CD14-positive monocyte (primary cell): ENCODE results near the gene BIK. TPM values are rescaled to one million over a fixed set of nuclear protein-coding genes. Genes with fewer than 3 reads are reported as not detected.
A peak's percentile ranks its signal among the peaks of the same experiment; 100 is the strongest.

Experiments
- DNase-seq, 3 donors: peaks; one replicate each; pipeline ENCODE4 v3.0.0-alpha.2; 2011 to 2022
- H2AFZ ChIP-seq: 2 replicates; pipeline ENCODE4 v1.6.0; 2012; ENCODE audit warnings: mild to moderate bottlenecking, low read depth, low read length, inconsistent platforms; ENCODE audit not compliant: insufficient read depth, poor library complexity, severe bottlenecking
- H3K27ac ChIP-seq, 2 donors: 1 replicate in 1 of 2; 2 replicates in 1 of 2; pipeline ENCODE4 v1.5.1; 2012 to 2013; ENCODE audit warnings: low read length in 2 of 2, control low read depth in 1 of 2, inconsistent platforms in 1 of 2, low read depth in 1 of 2, mild to moderate bottlenecking in 1 of 2
- H3K27me3 ChIP-seq, 2 donors: one replicate each; pipeline versions ENCODE4 v1.6.0 to v1.6.1; 2011 to 2013; ENCODE audit warnings: low read length in 2 of 2; ENCODE audit not compliant: control insufficient read depth in 2 of 2, insufficient read depth in 2 of 2
- H3K36me3 ChIP-seq, 2 donors: replicated peaks in 1 of 2; 1 replicate in 1 of 2; 2 replicates in 1 of 2; pipeline versions ENCODE4 v1.5.1 to v1.6.1; 2012 to 2013; ENCODE audit warnings: low read length in 2 of 2, control low read depth in 1 of 2, inconsistent platforms in 1 of 2, mild to moderate bottlenecking in 1 of 2; ENCODE audit not compliant: insufficient read depth in 2 of 2, control insufficient read depth in 1 of 2
- H3K4me1 ChIP-seq, 2 donors: 1 replicate in 1 of 2; 2 replicates in 1 of 2; pipeline versions ENCODE4 v1.5.1 to v1.6.1; 2012 to 2013; ENCODE audit warnings: low read length in 2 of 2, control low read depth in 1 of 2, inconsistent platforms in 1 of 2, mild to moderate bottlenecking in 1 of 2, moderate library complexity in 1 of 2; ENCODE audit not compliant: insufficient read depth in 2 of 2, control insufficient read depth in 1 of 2
- H3K4me2 ChIP-seq: replicated peaks from 2 replicates; pipeline ENCODE3; 2012; ENCODE audit warnings: low read length, moderate library complexity, mild to moderate bottlenecking; ENCODE audit not compliant: poor library complexity, severe bottlenecking; ENCODE audit errors: extremely low read depth
- H3K4me3 ChIP-seq, 3 experiments: fragments of 200-600 bp in 1 of 3; sonication (generic) in 1 of 3; replicated peaks in 1 of 3; 1 replicate in 2 of 3; 2 replicates in 1 of 3; pipeline ENCODE4 v1.5.1; 2011 to 2013; ENCODE audit warnings: low read length in 3 of 3, mild to moderate bottlenecking in 3 of 3, control low read depth in 2 of 3, low read depth in 2 of 3, inconsistent platforms in 1 of 3, moderate library complexity in 1 of 3
- H3K79me2 ChIP-seq: 2 replicates; pipeline ENCODE4 v1.6.0; 2012; ENCODE audit warnings: mild to moderate bottlenecking, control low read depth, inconsistent platforms, low read length, moderate library complexity; ENCODE audit not compliant: insufficient read depth
- H3K9ac ChIP-seq: 2 replicates; pipeline ENCODE4 v1.6.0; 2017; ENCODE audit warnings: low read length, mild to moderate bottlenecking; ENCODE audit not compliant: insufficient read depth, poor library complexity, severe bottlenecking
- H3K9me3 ChIP-seq, 2 donors: replicated peaks in 1 of 2; 1 replicate in 1 of 2; 2 replicates in 1 of 2; pipeline versions ENCODE4 v1.5.1 to v1.6.1; 2012 to 2013; ENCODE audit warnings: low read length in 2 of 2, control low read depth in 1 of 2; ENCODE audit not compliant: control insufficient read depth in 1 of 2, insufficient read depth in 1 of 2
- H4K20me1 ChIP-seq: 2 replicates; pipeline ENCODE4 v1.6.0; 2012; ENCODE audit warnings: mild to moderate bottlenecking, low read length, control low read depth, moderate library complexity; ENCODE audit not compliant: insufficient read depth
- H3K27ac Mint-ChIP-seq, 7 donors: one replicate each; pipeline ENCODE4 v1.8.0; 2020; ENCODE audit warnings: mild to moderate bottlenecking in 7 of 7, mixed read lengths in 7 of 7, moderate library complexity in 6 of 7, inconsistent platforms in 2 of 7
- H3K27me3 Mint-ChIP-seq, 3 donors: one replicate each; pipeline ENCODE4 v1.8.0; 2021 to 2022; ENCODE audit warnings: low read depth in 3 of 3, mild to moderate bottlenecking in 3 of 3, mixed read lengths in 3 of 3, moderate library complexity in 3 of 3, inconsistent platforms in 1 of 3
- H3K36me3 Mint-ChIP-seq, 2 donors: one replicate each; pipeline ENCODE4 v1.8.0; 2020; ENCODE audit warnings: mixed read lengths in 2 of 2, inconsistent platforms in 1 of 2, mild to moderate bottlenecking in 1 of 2
- H3K4me1 Mint-ChIP-seq: one replicate; pipeline ENCODE4 v1.8.0; 2020; ENCODE audit warnings: mild to moderate bottlenecking, mixed read lengths
- H3K4me3 Mint-ChIP-seq, 2 donors: one replicate each; pipeline ENCODE4 v1.8.0; 2020; ENCODE audit warnings: mild to moderate bottlenecking in 2 of 2, mixed read lengths in 2 of 2, moderate library complexity in 1 of 2
- H3K9me3 Mint-ChIP-seq, 7 donors: one replicate each; pipeline ENCODE4 v1.8.0; 2020 to 2022; ENCODE audit warnings: mixed read lengths in 7 of 7, mild to moderate bottlenecking in 6 of 7, moderate library complexity in 6 of 7, inconsistent platforms in 2 of 7
- CTCF ChIP-seq: fragments of 200-600 bp; IDR thresholded peaks from one replicate; pipeline ENCODE4 v1.8.0; 2022; ENCODE audit warnings: antibody characterized with exemption, mild to moderate bottlenecking
- whole genome bisulfite sequencing: methylation state at CpG from one replicate; pipeline ENCODE4 v1.1.5; 2013; ENCODE audit warnings: missing lambda C conversion rate; ENCODE audit not compliant: insufficient coverage; 5-methylcytosine and 5-hydroxymethylcytosine counted together
- intact Hi-C, 2 donors: fragments of 100-400 bp; cut with micrococcal nuclease; formaldehyde crosslinking; loops; one replicate each; pipeline versions ENCODE4 v1.15.0 to v1.15.1; 2023
- polyA plus RNA-seq, 3 donors: library from polyadenylated mRNA; depleted of rRNA in 1 of 3; unstranded in 2 of 3; stranded (reverse) in 1 of 3; fragments of 300-500 nt in 2 of 3; fragments of >200 nt in 1 of 3; fragmentation: Illumina TruSeq in 2 of 3; gene quantifications; 1 replicate in 2 of 3; 2 replicates in 1 of 3; pipeline ENCODE4 v1.2.3, GENCODE V29; 2012 to 2021

BIK gene
- polyA plus RNA-seq, 3 donors: 0.96 to 3.1 (median 3.1) TPM

- no peak for TF ChIP-seq CTCF
- H3K27ac ChIP-seq: peak within 1 kb of the TSS; percentile 49 to 78
- under 1% methylated on average over 52 of the region's 64 CpGs for WGBS
- peak; percentile 73 to 76 (median 73) for DNase-seq
- Mint-ChIP-seq H3K36me3 (peaks cover 0 to 13% of the 10 kb centered on the region in 2 donors), H3K9me3 (no peaks in the 10 kb centered on the region), H3K4me1 (peaks cover 33% of the 10 kb centered on the region), H3K27me3 (peaks cover 0 to 3% (median 3%) of the 10 kb centered on the region in 3 donors), H3K27ac (peak within 1 kb of the TSS; percentile 73 to 95 (median 88)), H3K4me3 (peak within 1 kb of the TSS; percentile 79 to 89)
- H3K4me2 ChIP-seq: peak within 1 kb of the TSS; percentile 99
- H3K4me1 ChIP-seq: peaks cover 30 to 37% of the 10 kb centered on the region in 2 donors
- intact Hi-C loops: no loop called here
- H3K36me3 ChIP-seq: no peaks in the 10 kb centered on the region
- peak within 1 kb of the TSS; percentile 78 to 95 (median 78) for H3K4me3 ChIP-seq
- no peaks in the 10 kb centered on the region for H3K79me2 ChIP-seq
- no peaks in the 10 kb centered on the region for H3K27me3 ChIP-seq
- no peaks in the 10 kb centered on the region for H4K20me1 ChIP-seq
- H3K9ac ChIP-seq: peak within 1 kb of the TSS; percentile 63
- H2AFZ ChIP-seq: peak within 1 kb of the TSS; percentile 94
- no peaks in the 10 kb centered on the region for H3K9me3 ChIP-seq
Observed at GRCh38 chr22:43088984-43089717, 21.4 kb upstream of the BIK start, which contains the start of gene TTLL1. Gene TTLL1, minus strand, starts transcription at chr22:43089391. Its CDS starts 13,805 bp downstream, at chr22:43075586.

GRCh38 chr22:43090130-43090789 lies 20.3 kb upstream of the BIK start:
- peaks cover 34 to 43% of the 10 kb centered on the region in 2 donors for H3K4me1 ChIP-seq
- peak; percentile 35 for TF ChIP-seq CTCF
- Mint-ChIP-seq H3K9me3 (no peaks in the 10 kb centered on the region), H3K4me3 (peak overlapping the region; percentile 15 to 51), H3K27ac (peak overlapping the region in 6 of 7 donors; percentile 31 to 95 (median 84)), H3K36me3 (peaks cover 0 to 13% of the 10 kb centered on the region in 2 donors), H3K4me1 (peaks cover 37% of the 10 kb centered on the region), H3K27me3 (peaks cover 0 to 4% (median 2%) of the 10 kb centered on the region in 3 donors)
- peak overlapping the region in 1 of 3 experiments; percentile 95 for H3K4me3 ChIP-seq
- H3K9me3 ChIP-seq: no peaks in the 10 kb centered on the region
- H4K20me1 ChIP-seq: no peaks in the 10 kb centered on the region
- peak overlapping the region; percentile 46 to 49 for H3K27ac ChIP-seq
- no peak overlapping the region for H3K4me2 ChIP-seq
- no peaks in the 10 kb centered on the region for H3K27me3 ChIP-seq
- WGBS: 50% methylated on average over 1 of the region's 6 CpGs
- H3K36me3 ChIP-seq: no peaks in the 10 kb centered on the region
- no peaks in the 10 kb centered on the region for H3K79me2 ChIP-seq
- H3K9ac ChIP-seq: no peak overlapping the region
- intact Hi-C loops: no loop called here
- H2AFZ ChIP-seq: no peak overlapping the region
- peak; percentile 66 to 73 (median 68) for DNase-seq
